Activated CD4-positive, alpha-beta memory T cell treated with anti-CD3 and anti-CD28 coated beads, Interleukin-2, amount 10 ng/mL, durations not matched to agents 7 days and 5 days (primary cell): ENCODE data around the gene DENND5A. TPM values are rescaled to one million over a fixed set of nuclear protein-coding genes. Genes with fewer than 3 reads are reported as not detected.
A peak's percentile ranks its signal among the peaks of the same experiment; 100 is the strongest.

ENCODE experiments used
- CTCF ChIA-PET: fragments of 350-600 bp; sonication (Branson Sonifier 250); formaldehyde crosslinking; loops from one replicate; lab custom pipeline; 2021; ENCODE audit warnings: antibody characterized with exemption, inconsistent platforms; lab: Charles Lee
- POLR2A ChIA-PET: fragments of 350-600 bp; sonication (Branson Sonifier 250); formaldehyde crosslinking; loops from one replicate; lab custom pipeline; 2021; ENCODE audit warnings: antibody characterized with exemption; lab: Charles Lee
- DNase-seq: peaks from one replicate; pipeline ENCODE4 v3.0.0-alpha.2; 2020
- H3K27ac Mint-ChIP-seq: one replicate; pipeline ENCODE4 v1.8.0; 2021; ENCODE audit warnings: mild to moderate bottlenecking, mixed read lengths
- H3K27me3 Mint-ChIP-seq: one replicate; pipeline ENCODE4 v1.8.0; 2021; ENCODE audit warnings: mixed read lengths
- H3K36me3 Mint-ChIP-seq: one replicate; pipeline ENCODE4 v1.8.0; 2021; ENCODE audit warnings: low read depth, mixed read lengths
- H3K4me1 Mint-ChIP-seq: one replicate; pipeline ENCODE4 v1.8.0; 2021; ENCODE audit warnings: mixed read lengths
- H3K4me3 Mint-ChIP-seq: one replicate; pipeline ENCODE4 v1.8.0; 2021; ENCODE audit warnings: mild to moderate bottlenecking, mixed read lengths
- H3K9me3 Mint-ChIP-seq: one replicate; pipeline ENCODE4 v1.8.0; 2021; ENCODE audit warnings: mixed read lengths
- total RNA-seq, 2 experiments: library from RNA; stranded (reverse); gene quantifications; one replicate each; pipeline ENCODE4 v1.2.3, GENCODE V29; 2021

DENND5A gene
- total RNA-seq, 2 experiments from 2014 or later: 11.6 to 13.7 TPM

- DNase-seq: peak; percentile 25
- ChIA-PET POLR2A (interaction anchor here (1.0 to 1.6 kb wide), 3 partner anchors 124 to 321 kb away, joined by 3 to 6 read pairs (median 5); partner anchors contain the start of genes TMEM9B and ZNF143), CTCF (interaction anchor here (0.9 to 4.5 kb wide), 26 partner anchors 8 to 367 kb away, joined by 3 to 149 read pairs (median 7); partner anchors contain the start of gene TMEM9B)
- H3K4me3 Mint-ChIP-seq: no peak overlapping the region
- H3K9me3 Mint-ChIP-seq: no peaks in the 10 kb centered on the region
- H3K4me1 Mint-ChIP-seq: peaks cover 36% of the 10 kb centered on the region
- no peaks in the 10 kb centered on the region for H3K27me3 Mint-ChIP-seq
- H3K27ac Mint-ChIP-seq: peak overlapping the region; percentile 22
- no peaks in the 10 kb centered on the region for H3K36me3 Mint-ChIP-seq
These were observed 126.3 kb downstream of the DENND5A start for GRCh38 chr11:9138612-9139579.

DNA sequence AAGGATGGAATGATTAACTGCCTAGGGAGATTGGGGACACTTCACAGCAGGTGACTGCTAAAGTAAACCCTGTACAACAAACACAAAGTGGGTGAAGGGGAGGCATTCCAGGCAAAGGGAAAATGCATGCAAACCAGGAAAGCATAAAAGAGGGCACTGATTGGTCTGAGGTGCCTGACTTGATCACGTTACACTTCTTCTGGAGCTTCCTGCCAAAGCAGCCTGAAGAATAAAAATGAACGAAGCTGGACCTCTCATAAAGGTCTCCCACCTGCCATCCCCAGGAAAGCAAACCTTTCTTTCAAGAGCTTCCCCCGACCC is 127.1 kb downstream of the DENND5A start:
- Mint-ChIP-seq H3K27me3 (no peaks in the 10 kb centered on the region), H3K36me3 (no peaks in the 10 kb centered on the region), H3K4me1 (peaks cover 36% of the 10 kb centered on the region), H3K27ac (no peak overlapping the region), H3K4me3 (no peak overlapping the region), H3K9me3 (no peaks in the 10 kb centered on the region)
- ChIA-PET POLR2A (interaction anchor here (1.0 to 1.6 kb wide), 5 partner anchors 121 to 455 kb away, joined by 3 to 9 read pairs (median 5); partner anchors contain the start of genes RPL27A, TMEM9B and ZNF143), CTCF (interaction anchor here (0.9 to 4.5 kb wide), 51 partner anchors 8 to 449 kb away, joined by 3 to 149 read pairs (median 5); partner anchors contain the start of genes AKIP1, C11orf16, DENND5A and IPO7)
- no peak for DNase-seq

- Mint-ChIP-seq H3K27me3 (no peaks in the 10 kb centered on the region), H3K4me1 (peaks cover 36% of the 10 kb centered on the region), H3K4me3 (no peak overlapping the region), H3K9me3 (no peaks in the 10 kb centered on the region), H3K36me3 (no peaks in the 10 kb centered on the region), H3K27ac (no peak overlapping the region)
- POLR2A ChIA-PET: interaction anchor here (1.0 to 1.6 kb wide), 5 partner anchors 120 to 455 kb away, joined by 3 to 9 read pairs (median 5); partner anchors contain the start of genes RPL27A, TMEM9B and ZNF143
- peak; percentile 78 for DNase-seq
- CTCF ChIA-PET: interaction anchor here (0.6 to 4.5 kb wide), 59 partner anchors 9 to 449 kb away, joined by 3 to 149 read pairs (median 4); partner anchors contain the start of genes AKIP1, C11orf16, DENND5A and IPO7
These were observed 127.6 kb downstream of the DENND5A start for GRCh38 chr11:9137293-9138132.

DNA sequence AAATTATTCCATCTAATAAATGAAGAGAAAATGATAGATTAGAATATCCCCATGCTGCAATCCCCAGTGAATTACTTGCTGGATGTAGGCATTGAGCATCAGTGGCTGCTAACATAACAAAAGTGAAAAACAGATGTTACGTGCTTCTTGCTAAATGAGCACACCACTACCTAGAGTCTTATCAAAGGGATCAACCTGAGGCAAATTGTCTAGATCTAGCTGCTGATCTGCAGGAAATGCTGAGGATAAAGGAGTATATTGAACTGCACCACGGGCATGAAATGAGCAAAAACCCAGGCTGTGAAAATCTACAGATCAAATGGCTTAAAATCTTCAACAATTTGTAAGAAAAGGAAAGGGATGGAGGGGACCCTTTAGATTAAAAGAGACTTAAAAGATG is 128.4 kb downstream of the DENND5A start:
- no peaks in the 10 kb centered on the region for H3K36me3 Mint-ChIP-seq
- ChIA-PET POLR2A (no interaction called here), CTCF (interaction anchor here (0.6 to 4.5 kb wide), 18 partner anchors 8 to 448 kb away, joined by 3 to 149 read pairs (median 8); partner anchors contain the start of genes AKIP1, IPO7 and TMEM9B)
- no peak overlapping the region for H3K4me3 Mint-ChIP-seq
- H3K4me1 Mint-ChIP-seq: peaks cover 36% of the 10 kb centered on the region
- H3K9me3 Mint-ChIP-seq: no peaks in the 10 kb centered on the region
- no peak overlapping the region for H3K27ac Mint-ChIP-seq
- DNase-seq: no peak
- H3K27me3 Mint-ChIP-seq: no peaks in the 10 kb centered on the region

DNA sequence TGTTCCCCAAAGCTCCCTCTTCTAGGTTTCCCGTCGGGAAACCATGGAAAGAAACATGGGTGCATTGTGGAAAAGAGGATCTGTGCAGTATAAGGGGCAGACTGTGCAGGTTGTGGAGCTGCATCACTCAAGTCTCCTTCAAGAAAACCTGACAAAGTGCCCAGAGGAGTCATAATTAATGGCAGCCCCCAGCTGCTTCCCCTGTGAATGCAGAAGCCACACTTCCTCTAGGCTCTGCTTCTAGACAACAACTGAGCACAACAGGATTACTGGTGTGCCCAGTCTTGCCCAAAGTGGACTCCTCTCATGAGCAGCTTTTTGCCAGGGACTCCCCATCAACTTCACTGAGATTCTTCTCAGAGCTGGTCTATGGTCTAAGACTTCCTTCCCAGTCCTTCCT is 131.2 kb downstream of the DENND5A start:
- DNase-seq: no peak
- Mint-ChIP-seq H3K36me3 (no peaks in the 10 kb centered on the region), H3K4me1 (peaks cover 25% of the 10 kb centered on the region), H3K9me3 (no peaks in the 10 kb centered on the region), H3K27me3 (no peaks in the 10 kb centered on the region), H3K4me3 (no peak overlapping the region), H3K27ac (no peak overlapping the region)
- CTCF ChIA-PET: interaction anchor here (1.1 kb wide), 1 partner anchor 118 kb away, joined by 3 read pairs; no protein-coding TSS in a partner anchor
- POLR2A ChIA-PET: interaction anchor here (0.5 kb wide), 1 partner anchor 222 kb away, joined by 3 read pairs; no protein-coding TSS in a partner anchor

DNA sequence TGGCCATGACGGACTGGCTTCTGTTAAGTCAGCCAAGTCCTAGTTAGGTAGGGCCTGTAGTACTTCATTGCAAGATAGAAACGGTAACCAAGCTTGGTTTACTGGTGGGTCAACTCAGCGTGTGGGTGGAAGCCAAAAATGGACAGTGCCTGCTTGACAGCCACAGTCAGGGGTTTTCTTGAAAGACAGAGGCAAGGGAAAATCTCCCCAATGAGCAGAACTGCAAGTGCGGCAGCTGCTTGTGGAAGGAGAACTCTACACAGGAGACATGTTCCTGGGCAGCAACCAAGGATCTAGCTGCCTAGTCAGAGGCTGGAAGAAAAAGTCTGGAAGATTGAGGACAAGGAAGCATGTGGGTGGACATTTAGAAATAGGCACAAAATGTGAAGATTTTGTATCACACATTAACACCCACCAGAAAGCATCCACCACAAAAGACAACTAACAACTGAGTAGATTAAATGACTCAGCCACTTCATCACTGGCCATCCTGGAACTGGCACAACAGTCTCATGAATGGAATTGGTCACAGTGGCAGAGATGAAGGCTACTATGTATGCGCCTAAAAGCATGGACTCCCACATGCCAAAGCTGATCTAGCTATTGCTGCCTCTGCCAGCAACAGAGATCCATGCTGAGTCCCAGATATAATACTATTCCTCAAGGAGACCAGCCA is 132.8 kb downstream of the DENND5A start:
- no peak for DNase-seq
- Mint-ChIP-seq H3K9me3 (no peaks in the 10 kb centered on the region), H3K27ac (no peak overlapping the region), H3K4me1 (peaks cover 13% of the 10 kb centered on the region), H3K36me3 (no peaks in the 10 kb centered on the region), H3K27me3 (no peaks in the 10 kb centered on the region), H3K4me3 (no peak overlapping the region)
- CTCF ChIA-PET: no interaction called here
- POLR2A ChIA-PET: no interaction called here

DNA sequence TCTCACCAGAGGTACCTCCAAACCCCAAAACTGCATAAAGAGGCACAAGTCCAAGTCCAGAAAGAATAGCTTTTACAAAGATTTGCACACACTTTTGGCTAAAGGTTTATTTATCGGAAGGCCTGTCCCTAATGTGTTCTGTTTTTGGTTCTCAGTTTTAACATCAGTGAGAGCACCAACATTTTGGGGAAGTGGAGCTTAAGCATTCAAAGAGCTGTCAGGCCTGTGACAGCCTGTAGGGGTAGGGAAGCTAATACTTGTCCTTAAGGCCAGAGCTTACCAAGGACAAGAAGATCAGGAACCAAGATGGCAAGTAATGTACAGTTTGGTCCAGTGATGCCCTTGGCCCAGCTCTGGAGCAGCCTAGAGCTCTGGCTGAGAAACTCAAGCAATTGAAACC is 134.9 kb downstream of the DENND5A start:
- DNase-seq: no peak
- H3K9me3 Mint-ChIP-seq: no peaks in the 10 kb centered on the region
- CTCF ChIA-PET: interaction anchor here (1.5 to 2.3 kb wide), 2 partner anchors 10 to 113 kb away, joined by 4 to 8 read pairs; no protein-coding TSS in a partner anchor
- no peak overlapping the region for H3K4me3 Mint-ChIP-seq
- H3K36me3 Mint-ChIP-seq: no peaks in the 10 kb centered on the region
- H3K4me1 Mint-ChIP-seq: peaks cover 14% of the 10 kb centered on the region
- no peaks in the 10 kb centered on the region for H3K27me3 Mint-ChIP-seq
- H3K27ac Mint-ChIP-seq: no peak overlapping the region
- POLR2A ChIA-PET: no interaction called here

- CTCF ChIA-PET: interaction anchor here (1.4 to 3.2 kb wide), 2 partner anchors 11 kb away, joined by 5 to 22 read pairs; no protein-coding TSS in a partner anchor
- no peak overlapping the region for H3K4me3 Mint-ChIP-seq
- H3K9me3 Mint-ChIP-seq: no peaks in the 10 kb centered on the region
- peaks cover 3% of the 10 kb centered on the region for H3K27me3 Mint-ChIP-seq
- no peak for DNase-seq
- H3K27ac Mint-ChIP-seq: no peak overlapping the region
- H3K36me3 Mint-ChIP-seq: no peaks in the 10 kb centered on the region
- peaks cover 14% of the 10 kb centered on the region for H3K4me1 Mint-ChIP-seq
- POLR2A ChIA-PET: no interaction called here
These were observed 138.5 kb downstream of the DENND5A start for GRCh38 chr11:9126636-9127035.

GRCh38 chr11:9125185-9125886 is 139.8 kb downstream of the DENND5A start:
- Mint-ChIP-seq H3K36me3 (peaks cover 3% of the 10 kb centered on the region), H3K27me3 (peaks cover 7% of the 10 kb centered on the region), H3K4me3 (no peak overlapping the region), H3K9me3 (no peaks in the 10 kb centered on the region), H3K27ac (no peak overlapping the region), H3K4me1 (peaks cover 14% of the 10 kb centered on the region)
- POLR2A ChIA-PET: no interaction called here
- DNase-seq: no peak
- CTCF ChIA-PET: interaction anchor here (1.4 kb wide), 1 partner anchor 12 kb away, joined by 5 read pairs; no protein-coding TSS in a partner anchor

GRCh38 chr11:9123595-9124304 is 141.4 kb downstream of the DENND5A start:
- peaks cover 7% of the 10 kb centered on the region for H3K27me3 Mint-ChIP-seq
- H3K27ac Mint-ChIP-seq: no peak overlapping the region
- peaks cover 3% of the 10 kb centered on the region for H3K36me3 Mint-ChIP-seq
- DNase-seq: no peak
- POLR2A ChIA-PET: no interaction called here
- H3K9me3 Mint-ChIP-seq: no peaks in the 10 kb centered on the region
- H3K4me3 Mint-ChIP-seq: no peak overlapping the region
- H3K4me1 Mint-ChIP-seq: peaks cover 14% of the 10 kb centered on the region
- CTCF ChIA-PET: interaction anchor here (1.7 kb wide), 1 partner anchor 14 kb away, joined by 7 read pairs; no protein-coding TSS in a partner anchor

DNA sequence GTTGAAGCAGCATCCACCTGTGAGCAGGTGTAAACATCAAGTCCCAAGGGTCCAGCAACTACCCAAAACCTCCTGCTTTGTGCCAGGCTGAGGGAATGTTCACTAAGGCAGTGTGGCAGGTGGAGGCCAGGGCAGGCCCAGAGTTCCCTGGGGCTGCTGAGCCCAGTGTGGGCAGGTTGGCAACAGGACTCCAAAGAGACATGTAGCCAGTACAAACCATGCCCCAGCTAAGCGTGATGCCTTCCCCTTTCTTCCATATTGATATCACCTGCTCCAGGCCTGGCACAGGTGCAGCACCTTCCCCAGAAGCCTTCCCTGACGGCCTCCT is 143.7 kb downstream of the DENND5A start:
- CTCF ChIA-PET: no interaction called here
- peaks cover 7% of the 10 kb centered on the region for H3K27me3 Mint-ChIP-seq
- peaks cover 3% of the 10 kb centered on the region for H3K36me3 Mint-ChIP-seq
- no peak overlapping the region for H3K27ac Mint-ChIP-seq
- no peak for DNase-seq
- POLR2A ChIA-PET: no interaction called here
- peaks cover 3% of the 10 kb centered on the region for H3K4me1 Mint-ChIP-seq
- no peak overlapping the region for H3K4me3 Mint-ChIP-seq
- no peaks in the 10 kb centered on the region for H3K9me3 Mint-ChIP-seq
